DOHH2 (cell line): ENCODE results near the gene SRBD1.

ENCODE experiments used
- H3F3A ChIP-seq: fragments of 200-600 bp; sonication (generic), shearing (Covaris generic); 2 replicates; pipeline ENCODE4 v1.6.0; 2016; ENCODE audit warnings: antibody characterized with exemption, mild to moderate bottlenecking; ENCODE audit not compliant: control insufficient read depth, insufficient read depth
- H3K27ac ChIP-seq: fragments of 200-600 bp; sonication (generic); 2 replicates; pipeline ENCODE4 v1.5.1; 2014; ENCODE audit warnings: low read depth, mild to moderate bottlenecking, low read length, moderate library complexity
- H3K27me3 ChIP-seq: fragments of 200-600 bp; sonication (generic); 2 replicates; pipeline ENCODE4 v1.6.1; 2014; ENCODE audit warnings: mild to moderate bottlenecking, low read length, mixed read lengths; ENCODE audit not compliant: control insufficient read depth
- H3K36me3 ChIP-seq: fragments of 200-600 bp; sonication (generic); 2 replicates; pipeline ENCODE4 v1.6.1; 2014; ENCODE audit warnings: mild to moderate bottlenecking, low read length, moderate library complexity, mixed read lengths; ENCODE audit not compliant: control insufficient read depth
- H3K4me1 ChIP-seq: fragments of 200-600 bp; sonication (generic); 2 replicates; pipeline ENCODE4 v1.6.1; 2014; ENCODE audit warnings: mild to moderate bottlenecking, low read length, mixed read lengths; ENCODE audit not compliant: control insufficient read depth
- H3K4me2 ChIP-seq: fragments of 200-600 bp; sonication (generic); 2 replicates; pipeline ENCODE4 v1.6.0; 2014; ENCODE audit warnings: mild to moderate bottlenecking, low read length, moderate library complexity
- H3K4me3 ChIP-seq: fragments of 200-600 bp; sonication (generic); 2 replicates; pipeline ENCODE4 v1.5.1; 2014; ENCODE audit warnings: mild to moderate bottlenecking, low read length, mixed read lengths
- H3K79me2 ChIP-seq: fragments of 200-600 bp; sonication (generic); 2 replicates; pipeline ENCODE4 v1.6.1; 2014; ENCODE audit warnings: mild to moderate bottlenecking, low read length, mixed read lengths; ENCODE audit not compliant: control insufficient read depth
- H3K9me2 ChIP-seq: fragments of 200-600 bp; sonication (generic); replicated peaks from 2 replicates; pipeline ENCODE4 v1.6.1; 2014; ENCODE audit warnings: mild to moderate bottlenecking, low read length, mixed read lengths; ENCODE audit not compliant: control insufficient read depth
- H3K9me3 ChIP-seq: fragments of 200-600 bp; sonication (generic); 2 replicates; pipeline ENCODE4 v1.6.1; 2014; ENCODE audit warnings: antibody characterized with exemption, low read length, mixed read lengths; ENCODE audit not compliant: control insufficient read depth, insufficient read depth
- H4K20me1 ChIP-seq: fragments of 200-600 bp; sonication (generic); 2 replicates; pipeline ENCODE4 v1.6.0; 2014; ENCODE audit warnings: low read depth, mild to moderate bottlenecking, antibody characterized with exemption, low read length, moderate library complexity; ENCODE audit not compliant: control insufficient read depth, insufficient read depth
- CTCF ChIP-seq: fragments of 200-600 bp; sonication (generic); IDR thresholded peaks from one replicate; pipeline ENCODE4 v1.5.1; 2014; ENCODE audit warnings: antibody characterized with exemption, mild to moderate bottlenecking, low read depth, low read length; ENCODE audit not compliant: poor library complexity, severe bottlenecking
- EZH2phosphoT487 ChIP-seq: fragments of 200-600 bp; sonication (generic); IDR thresholded peaks from 2 replicates; pipeline ENCODE4 v1.6.1; 2017; ENCODE audit warnings: borderline replicate concordance, mild to moderate bottlenecking, antibody characterized with exemption, low read length, moderate library complexity, mixed read lengths

Gene SRBD1

GRCh38 chr2:45379399-45380087, 231.5 kb downstream of the SRBD1 start:
- H3K27ac ChIP-seq: no peak overlapping the region
- H3K9me2 ChIP-seq: no peaks in the 10 kb centered on the region
- H3K79me2 ChIP-seq: no peaks in the 10 kb centered on the region
- H3K4me3 ChIP-seq: no peak overlapping the region
- H3F3A ChIP-seq: no peaks in the 10 kb centered on the region
- no peaks in the 10 kb centered on the region for H3K36me3 ChIP-seq
- no peaks in the 10 kb centered on the region for H3K4me1 ChIP-seq
- no peaks in the 10 kb centered on the region for H4K20me1 ChIP-seq
- H3K9me3 ChIP-seq: no peaks in the 10 kb centered on the region
- TF ChIP-seq CTCF: no peak
- TF ChIP-seq EZH2phosphoT487: no peak
- H3K27me3 ChIP-seq: no peaks in the 10 kb centered on the region
- H3K4me2 ChIP-seq: no peak overlapping the region

- Histone ChIP-seq H3K4me3 (no peak overlapping the region), H3K36me3 (no peaks in the 10 kb centered on the region), H3K27me3 (peaks cover 4% of the 10 kb centered on the region; the same call in 1 of the 2 replicates), H3K9me3 (no peaks in the 10 kb centered on the region), H3K4me1 (no peaks in the 10 kb centered on the region), H3K79me2 (no peaks in the 10 kb centered on the region), H3F3A (no peaks in the 10 kb centered on the region), H3K9me2 (no peaks in the 10 kb centered on the region), H3K27ac (no peak overlapping the region), H4K20me1 (no peaks in the 10 kb centered on the region), H3K4me2 (no peak overlapping the region)
- TF ChIP-seq EZH2phosphoT487 (no peak), CTCF (no peak)
Observed at GRCh38 chr2:45373534-45373933, 237.5 kb downstream of the SRBD1 start.

- Histone ChIP-seq H3K36me3 (no peaks in the 10 kb centered on the region), H4K20me1 (no peaks in the 10 kb centered on the region), H3K79me2 (no peaks in the 10 kb centered on the region), H3K9me2 (no peaks in the 10 kb centered on the region), H3K4me2 (no peak overlapping the region), H3F3A (no peaks in the 10 kb centered on the region), H3K27ac (no peak overlapping the region), H3K4me1 (no peaks in the 10 kb centered on the region), H3K4me3 (no peak overlapping the region), H3K9me3 (no peaks in the 10 kb centered on the region), H3K27me3 (peaks cover 4% of the 10 kb centered on the region; the same call in 1 of the 2 replicates)
- no peak for TF ChIP-seq EZH2phosphoT487
- TF ChIP-seq CTCF: no peak
Observed at GRCh38 chr2:45370369-45370768, 240.7 kb downstream of the SRBD1 start.
